ENCODE data around the gene PEX1. TPM values are rescaled to one million over a fixed set of nuclear protein-coding genes. Genes with fewer than 3 reads are reported as not detected.

Gene PEX1
- polyA plus RNA-seq (2013, experiment 1 of 2): 22.6 TPM
- polyA plus RNA-seq (2013, experiment 2 of 2): 21.8 TPM

DNA sequence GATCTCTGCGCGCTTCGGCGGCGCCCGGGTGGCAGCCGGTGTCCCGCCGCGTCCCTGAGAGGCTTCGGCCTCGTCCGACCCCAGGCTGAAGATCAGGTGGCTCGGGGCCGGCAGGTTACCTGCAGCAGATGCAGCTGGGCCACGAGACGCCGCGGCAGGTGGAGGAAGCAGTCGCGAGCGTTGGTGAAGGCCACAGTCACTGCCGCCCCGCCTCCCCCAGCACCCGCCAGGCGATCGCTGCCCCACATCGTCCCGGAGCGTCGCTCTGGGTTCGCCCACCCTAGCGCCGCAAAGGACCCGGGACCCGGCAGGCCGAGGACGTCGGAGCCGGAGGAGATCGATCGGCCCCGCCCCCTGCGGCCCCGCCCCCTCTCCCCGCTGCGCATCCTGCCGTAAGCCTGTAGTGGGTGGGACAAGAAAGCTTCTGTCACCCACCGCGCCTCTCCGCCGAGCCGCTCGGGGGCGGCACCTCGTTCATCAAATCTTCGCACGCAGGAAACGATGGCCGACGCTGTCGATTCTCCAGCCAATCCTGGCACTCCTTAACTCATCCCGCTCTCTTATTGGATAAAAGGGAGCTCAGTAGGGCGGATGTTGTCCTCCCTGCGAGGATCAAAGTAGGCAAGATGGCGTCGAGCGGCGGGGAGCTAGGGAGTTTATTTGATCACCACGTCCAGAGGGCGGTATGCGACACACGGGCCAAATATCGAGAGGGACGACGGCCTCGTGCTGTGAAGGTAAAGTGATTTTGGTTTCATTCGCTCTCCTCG, at the start of gene PEX1, which contains the start of gene RBM48:
Gene PEX1 (minus strand): TSS at position 333 of the 770 bp plus-strand sequence. CDS start 85 bp downstream, at position 248.
Gene RBM48 (plus strand): TSS at position 608 of the 770 bp plus-strand sequence. CDS start 19 bp downstream, at position 627.
- H2BK15ac ChIP-seq (ENCODE audit: low read length): no peak within 1 kb of the TSS
- H3K4me2 ChIP-seq (ENCODE audit: insufficient read depth, low read length, poor library complexity, severe bottlenecking): peak within 1 kb of the TSS; percentile 79
- H3K9ac ChIP-seq (ENCODE audit: low read depth, low read length, poor library complexity): peak within 1 kb of the TSS; percentile 97
- H2BK120ac ChIP-seq (ENCODE audit: low read depth, low read length): no peak within 1 kb of the TSS
- peak within 1 kb of the TSS; percentile 95 for H3K23ac ChIP-seq (ENCODE audit: low read depth, low read length, poor library complexity)
- H2BK12ac ChIP-seq (ENCODE audit: low read length): no peak within 1 kb of the TSS
- H3K27ac ChIP-seq (replicated peaks; ENCODE audit: low read length): peak within 1 kb of the TSS; percentile 60
- peaks cover 5% of the 10 kb centered on the region for H3K79me1 ChIP-seq (ENCODE audit: low read depth, low read length)
- H3K4me3 ChIP-seq (ENCODE audit: low read length in 2 of 2): peak within 1 kb of the TSS; percentile 98 to 99
- H2BK5ac ChIP-seq (ENCODE audit: low read length): no peak within 1 kb of the TSS
- peaks cover 11 to 33% of the 10 kb centered on the region in 2 donors for H3K36me3 ChIP-seq (replicated peaks in 1 of 2; ENCODE audit: control insufficient read depth in 2 of 2, insufficient read depth in 2 of 2, low read length in 2 of 2)
- H2AK5ac ChIP-seq (ENCODE audit: low read depth, low read length): peak within 1 kb of the TSS; percentile 90
- no peak within 1 kb of the TSS for H4K8ac ChIP-seq (ENCODE audit: low read depth, low read length)
- peaks cover 0 to 7% of the 10 kb centered on the region in 2 donors for H3K4me1 ChIP-seq (ENCODE audit: control insufficient read depth in 2 of 2, insufficient read depth in 1 of 2, low read depth in 1 of 2, low read length in 2 of 2)
- peak within 1 kb of the TSS; percentile 97 for H2AFZ ChIP-seq (ENCODE audit: low read length)
- H3K27me3 ChIP-seq (ENCODE audit: control insufficient read depth in 3 of 3, insufficient read depth in 3 of 3, low read depth in 1 of 3, low read length in 3 of 3): no peaks in the 10 kb centered on the region
- H4K91ac ChIP-seq (ENCODE audit: low read depth, low read length, poor library complexity): no peak within 1 kb of the TSS
- no peaks in the 10 kb centered on the region for H3K9me3 ChIP-seq (replicated peaks in 1 of 2; ENCODE audit: control insufficient read depth in 2 of 2, insufficient read depth in 1 of 2, low read depth in 1 of 2, low read length in 2 of 2)
- H3K18ac ChIP-seq (ENCODE audit: low read length): peak within 1 kb of the TSS; percentile 93
- no peak within 1 kb of the TSS for H3K4ac ChIP-seq (ENCODE audit: low read length)
- DNase-seq (ENCODE audit: low spot score): peak; percentile 98
- no CpG with 5 or more reads among the region's 79 CpGs for WGBS, 2 donors (ENCODE audit: extremely low coverage in 2 of 2, insufficient read length in 2 of 2, insufficient replicate concordance in 1 of 2)
- H3K14ac ChIP-seq (ENCODE audit: low read length): no peak within 1 kb of the TSS

DNA sequence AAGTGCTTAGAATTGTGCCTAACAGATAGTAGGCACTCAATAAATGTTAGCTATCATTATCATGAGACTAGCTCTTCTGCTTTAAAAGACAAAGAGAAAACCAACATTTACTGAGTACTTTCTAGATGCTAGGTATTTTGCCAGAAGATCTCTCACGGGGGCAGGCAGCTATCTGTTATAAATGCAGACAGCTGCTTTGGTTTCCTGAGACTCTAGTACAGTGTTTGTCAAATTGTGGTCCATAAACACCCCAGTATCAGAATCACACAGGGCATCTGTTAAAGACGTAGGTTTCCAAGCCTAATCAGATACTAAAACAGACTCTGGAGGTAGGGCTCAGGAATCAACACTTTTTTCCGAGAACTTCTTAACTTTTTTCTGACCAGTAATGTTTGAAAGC, 48.0 kb upstream of the PEX1 start:
- Histone ChIP-seq H3K27me3 (ENCODE audit: control insufficient read depth in 3 of 3, insufficient read depth in 3 of 3, low read depth in 1 of 3, low read length in 3 of 3) (no peaks in the 10 kb centered on the region), H3K9ac (ENCODE audit: low read depth, low read length, poor library complexity) (no peak overlapping the region), H2AK5ac (ENCODE audit: low read depth, low read length) (no peak overlapping the region), H3K23ac (ENCODE audit: low read depth, low read length, poor library complexity) (no peak overlapping the region), H3K4me1 (ENCODE audit: control insufficient read depth in 2 of 2, insufficient read depth in 1 of 2, low read depth in 1 of 2, low read length in 2 of 2) (no peaks in the 10 kb centered on the region), H4K8ac (ENCODE audit: low read depth, low read length) (no peak overlapping the region), H3K9me3 (replicated peaks in 1 of 2; ENCODE audit: control insufficient read depth in 2 of 2, insufficient read depth in 1 of 2, low read depth in 1 of 2, low read length in 2 of 2) (no peaks in the 10 kb centered on the region), H2BK120ac (ENCODE audit: low read depth, low read length) (no peak overlapping the region), H4K91ac (ENCODE audit: low read depth, low read length, poor library complexity) (no peak overlapping the region), H2AFZ (ENCODE audit: low read length) (no peak overlapping the region), H3K18ac (ENCODE audit: low read length) (no peak overlapping the region), H3K36me3 (replicated peaks in 1 of 2; ENCODE audit: control insufficient read depth in 2 of 2, insufficient read depth in 2 of 2, low read length in 2 of 2) (peaks cover 12 to 97% of the 10 kb centered on the region in 2 donors), H3K4me2 (ENCODE audit: insufficient read depth, low read length, poor library complexity, severe bottlenecking) (no peak overlapping the region), H3K14ac (ENCODE audit: low read length) (no peak overlapping the region), H3K4ac (ENCODE audit: low read length) (no peak overlapping the region), H2BK12ac (ENCODE audit: low read length) (no peak overlapping the region), H3K4me3 (ENCODE audit: low read length in 2 of 2) (no peak overlapping the region), H2BK5ac (ENCODE audit: low read length) (no peak overlapping the region), H3K79me1 (ENCODE audit: low read depth, low read length) (no peaks in the 10 kb centered on the region), H2BK15ac (ENCODE audit: low read length) (no peak overlapping the region), H3K27ac (replicated peaks; ENCODE audit: low read length) (no peak overlapping the region)
- WGBS, 2 donors (ENCODE audit: extremely low coverage in 2 of 2, insufficient read length in 2 of 2, insufficient replicate concordance in 1 of 2): no CpG with 5 or more reads among the region's 3 CpGs
- DNase-seq (ENCODE audit: low spot score): no peak

- H3K4me3 ChIP-seq (ENCODE audit: low read length in 2 of 2): no peak overlapping the region
- peaks cover 13 to 95% of the 10 kb centered on the region in 2 donors for H3K36me3 ChIP-seq (replicated peaks in 1 of 2; ENCODE audit: control insufficient read depth in 2 of 2, insufficient read depth in 2 of 2, low read length in 2 of 2)
- no peak overlapping the region for H3K14ac ChIP-seq (ENCODE audit: low read length)
- no peak overlapping the region for H2BK5ac ChIP-seq (ENCODE audit: low read length)
- H3K9ac ChIP-seq (ENCODE audit: low read depth, low read length, poor library complexity): no peak overlapping the region
- no CpG with 5 or more reads among the region's 4 CpGs for WGBS, 2 donors (ENCODE audit: extremely low coverage in 2 of 2, insufficient read length in 2 of 2, insufficient replicate concordance in 1 of 2)
- H2BK12ac ChIP-seq (ENCODE audit: low read length): no peak overlapping the region
- no peak overlapping the region for H3K4me2 ChIP-seq (ENCODE audit: insufficient read depth, low read length, poor library complexity, severe bottlenecking)
- no peak overlapping the region for H2AK5ac ChIP-seq (ENCODE audit: low read depth, low read length)
- no peak overlapping the region for H4K91ac ChIP-seq (ENCODE audit: low read depth, low read length, poor library complexity)
- no peak overlapping the region for H2BK15ac ChIP-seq (ENCODE audit: low read length)
- no peaks in the 10 kb centered on the region for H3K9me3 ChIP-seq (replicated peaks in 1 of 2; ENCODE audit: control insufficient read depth in 2 of 2, insufficient read depth in 1 of 2, low read depth in 1 of 2, low read length in 2 of 2)
- H3K23ac ChIP-seq (ENCODE audit: low read depth, low read length, poor library complexity): no peak overlapping the region
- peaks cover 1% of the 10 kb centered on the region for H3K79me1 ChIP-seq (ENCODE audit: low read depth, low read length)
- H2BK120ac ChIP-seq (ENCODE audit: low read depth, low read length): no peak overlapping the region
- H3K4ac ChIP-seq (ENCODE audit: low read length): no peak overlapping the region
- H3K27ac ChIP-seq (replicated peaks; ENCODE audit: low read length): no peak overlapping the region
- no peaks in the 10 kb centered on the region for H3K4me1 ChIP-seq (ENCODE audit: control insufficient read depth in 2 of 2, insufficient read depth in 1 of 2, low read depth in 1 of 2, low read length in 2 of 2)
- no peak overlapping the region for H3K18ac ChIP-seq (ENCODE audit: low read length)
- no peak overlapping the region for H2AFZ ChIP-seq (ENCODE audit: low read length)
- no peak for DNase-seq (ENCODE audit: low spot score)
- H3K27me3 ChIP-seq (ENCODE audit: control insufficient read depth in 3 of 3, insufficient read depth in 3 of 3, low read depth in 1 of 3, low read length in 3 of 3): no peaks in the 10 kb centered on the region
- no peak overlapping the region for H4K8ac ChIP-seq (ENCODE audit: low read depth, low read length)
These were observed 40.8 kb upstream of the PEX1 start for GRCh38 chr7:92569137-92569536.

- no peak overlapping the region for H4K91ac ChIP-seq (ENCODE audit: low read depth, low read length, poor library complexity)
- H3K23ac ChIP-seq (ENCODE audit: low read depth, low read length, poor library complexity): no peak overlapping the region
- H3K4me3 ChIP-seq (ENCODE audit: low read length in 2 of 2): no peak overlapping the region
- no peak overlapping the region for H3K9ac ChIP-seq (ENCODE audit: low read depth, low read length, poor library complexity)
- no peak overlapping the region for H2BK15ac ChIP-seq (ENCODE audit: low read length)
- H3K27me3 ChIP-seq (ENCODE audit: control insufficient read depth in 3 of 3, insufficient read depth in 3 of 3, low read depth in 1 of 3, low read length in 3 of 3): no peaks in the 10 kb centered on the region
- WGBS, 2 donors (ENCODE audit: extremely low coverage in 2 of 2, insufficient read length in 2 of 2, insufficient replicate concordance in 1 of 2): no CpG with 5 or more reads among the region's 6 CpGs
- no peak overlapping the region for H2AFZ ChIP-seq (ENCODE audit: low read length)
- H2BK120ac ChIP-seq (ENCODE audit: low read depth, low read length): no peak overlapping the region
- H3K27ac ChIP-seq (replicated peaks; ENCODE audit: low read length): no peak overlapping the region
- H3K14ac ChIP-seq (ENCODE audit: low read length): no peak overlapping the region
- peaks cover 10 to 95% of the 10 kb centered on the region in 2 donors for H3K36me3 ChIP-seq (replicated peaks in 1 of 2; ENCODE audit: control insufficient read depth in 2 of 2, insufficient read depth in 2 of 2, low read length in 2 of 2)
- H3K4me2 ChIP-seq (ENCODE audit: insufficient read depth, low read length, poor library complexity, severe bottlenecking): no peak overlapping the region
- H4K8ac ChIP-seq (ENCODE audit: low read depth, low read length): no peak overlapping the region
- no peak overlapping the region for H2BK12ac ChIP-seq (ENCODE audit: low read length)
- no peak for DNase-seq (ENCODE audit: low spot score)
- no peak overlapping the region for H3K4ac ChIP-seq (ENCODE audit: low read length)
- H3K18ac ChIP-seq (ENCODE audit: low read length): no peak overlapping the region
- H3K79me1 ChIP-seq (ENCODE audit: low read depth, low read length): peaks cover 1% of the 10 kb centered on the region
- no peaks in the 10 kb centered on the region for H3K9me3 ChIP-seq (replicated peaks in 1 of 2; ENCODE audit: control insufficient read depth in 2 of 2, insufficient read depth in 1 of 2, low read depth in 1 of 2, low read length in 2 of 2)
- no peak overlapping the region for H2AK5ac ChIP-seq (ENCODE audit: low read depth, low read length)
- H2BK5ac ChIP-seq (ENCODE audit: low read length): no peak overlapping the region
- H3K4me1 ChIP-seq (ENCODE audit: control insufficient read depth in 2 of 2, insufficient read depth in 1 of 2, low read depth in 1 of 2, low read length in 2 of 2): peaks cover 0 to 3% of the 10 kb centered on the region in 2 donors
These were observed 39.1 kb upstream of the PEX1 start for GRCh38 chr7:92567460-92567859.

All from neuronal stem cell (in vitro differentiated cells).